Smooth muscle cell (in vitro differentiated cells): Measurements from ENCODE around the gene CYB561. TPM values are rescaled to one million over a fixed set of nuclear protein-coding genes. Genes with fewer than 3 reads are reported as not detected.

ENCODE experiments used
- DNase-seq: peaks from one replicate; lab custom pipeline; 2025; ENCODE audit not compliant: unreplicated experiment; lab: John Stamatoyannopoulos, UW
- H2AFZ ChIP-seq: fragments of 200-600 bp; sonication (generic); 2 replicates; pipeline ENCODE4 v1.6.0; 2016; ENCODE audit warnings: antibody characterized with exemption, low read depth, mild to moderate bottlenecking
- H3F3A ChIP-seq: fragments of 200-600 bp; sonication (generic); 2 replicates; pipeline ENCODE4 v1.6.0; 2017; ENCODE audit warnings: antibody characterized with exemption, low read depth
- H3K27ac ChIP-seq: fragments of 200-600 bp; sonication (generic); 2 replicates; pipeline ENCODE4 v1.5.1; 2016; ENCODE audit warnings: low read depth, mild to moderate bottlenecking
- H3K27me3 ChIP-seq: fragments of 200-600 bp; sonication (generic); 2 replicates; pipeline ENCODE4 v1.6.1; 2016; ENCODE audit warnings: low read depth, mild to moderate bottlenecking
- H3K36me3 ChIP-seq: fragments of 200-600 bp; sonication (generic); 2 replicates; pipeline ENCODE4 v1.5.1; 2016; ENCODE audit warnings: low read depth
- H3K4me1 ChIP-seq: fragments of 200-600 bp; sonication (generic); 2 replicates; pipeline ENCODE4 v1.5.1; 2016; ENCODE audit warnings: low read depth
- H3K4me2 ChIP-seq: fragments of 200-600 bp; sonication (generic); 2 replicates; pipeline ENCODE4 v1.6.0; 2016; ENCODE audit warnings: mild to moderate bottlenecking
- H3K4me3 ChIP-seq: fragments of 200-600 bp; sonication (generic); 2 replicates; pipeline ENCODE4 v1.5.1; 2016; ENCODE audit warnings: mild to moderate bottlenecking
- H3K79me2 ChIP-seq: fragments of 200-600 bp; sonication (generic); 2 replicates; pipeline ENCODE4 v1.6.0; 2016; ENCODE audit warnings: low read depth, mild to moderate bottlenecking
- H3K9ac ChIP-seq: fragments of 200-600 bp; sonication (generic); 2 replicates; pipeline ENCODE4 v1.6.0; 2016; ENCODE audit warnings: low read depth
- H3K9me3 ChIP-seq: fragments of 200-600 bp; sonication (generic); replicated peaks from 2 replicates; pipeline ENCODE4 v1.5.1; 2016; ENCODE audit warnings: low read depth
- H4K20me1 ChIP-seq: fragments of 200-600 bp; sonication (generic); 2 replicates; pipeline ENCODE4 v1.6.0; 2016; ENCODE audit warnings: low read depth
- WGBS: methylation state at CpG from one replicate; pipeline ENCODE4 v1.1.7; 2016; ENCODE audit warnings: low lambda C conversion rate; 5-methylcytosine and 5-hydroxymethylcytosine counted together
- polyA plus RNA-seq: library from polyadenylated mRNA; unstranded; fragments of >200 nt; fragmentation: Nextera tagmentation; extraction: Ambion mirVana; gene quantifications from 2 replicates; pipeline ENCODE4 v1.2.1, GENCODE V29; 2016
- total RNA-seq: library from RNA; depleted of rRNA; stranded (reverse); fragments of >200 nt; gene quantifications from 2 replicates; pipeline ENCODE4 v1.2.3, GENCODE V29; 2014
- TF ChIP-seq, protein P1 (sequence below): fragments of 200-600 bp; sonication (generic); IDR thresholded peaks from 2 replicates; pipeline ENCODE4 v1.5.1; 2017; ENCODE audit warnings: borderline replicate concordance, mild to moderate bottlenecking, antibody characterized with exemption; ENCODE audit not compliant: insufficient read depth, poor library complexity, severe bottlenecking

Gene CYB561
- total and polyA plus RNA-seq, 2 experiments from 2014 or later: 16.5 to 24.9 TPM

GRCh38 chr17:63405741-63406261 is 40.3 kb downstream of the CYB561 start:
- H3K4me1 ChIP-seq: no peaks in the 10 kb centered on the region
- DNase-seq: no peak

DNA sequence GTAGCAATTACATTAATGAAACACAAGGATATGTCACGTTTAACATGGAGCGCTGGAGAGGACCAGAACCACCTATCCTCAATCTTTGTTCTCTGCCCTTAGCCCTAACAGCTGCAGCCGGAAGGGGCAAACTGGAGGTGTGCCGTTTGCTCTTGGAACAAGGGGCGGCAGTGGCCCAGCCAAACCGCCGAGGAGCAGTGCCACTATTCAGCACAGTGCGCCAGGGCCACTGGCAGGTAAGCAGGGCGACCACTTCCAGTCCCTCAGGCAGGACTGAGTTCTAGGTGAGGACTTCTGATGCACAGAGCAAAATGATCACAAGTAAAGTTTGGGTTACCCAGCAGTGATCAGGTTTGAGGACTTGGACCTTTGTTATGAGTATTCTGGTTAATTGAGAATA is 41.1 kb downstream of the CYB561 start:
- H2AFZ ChIP-seq: no peak overlapping the region
- no peaks in the 10 kb centered on the region for H3K79me2 ChIP-seq
- H3K4me3 ChIP-seq: no peak overlapping the region
- H3K4me1 ChIP-seq: peaks cover 1% of the 10 kb centered on the region
- H3K4me2 ChIP-seq: no peak overlapping the region
- no peak for DNase-seq
- no peaks in the 10 kb centered on the region for H3K27me3 ChIP-seq
- TF ChIP-seq, protein P1, sequence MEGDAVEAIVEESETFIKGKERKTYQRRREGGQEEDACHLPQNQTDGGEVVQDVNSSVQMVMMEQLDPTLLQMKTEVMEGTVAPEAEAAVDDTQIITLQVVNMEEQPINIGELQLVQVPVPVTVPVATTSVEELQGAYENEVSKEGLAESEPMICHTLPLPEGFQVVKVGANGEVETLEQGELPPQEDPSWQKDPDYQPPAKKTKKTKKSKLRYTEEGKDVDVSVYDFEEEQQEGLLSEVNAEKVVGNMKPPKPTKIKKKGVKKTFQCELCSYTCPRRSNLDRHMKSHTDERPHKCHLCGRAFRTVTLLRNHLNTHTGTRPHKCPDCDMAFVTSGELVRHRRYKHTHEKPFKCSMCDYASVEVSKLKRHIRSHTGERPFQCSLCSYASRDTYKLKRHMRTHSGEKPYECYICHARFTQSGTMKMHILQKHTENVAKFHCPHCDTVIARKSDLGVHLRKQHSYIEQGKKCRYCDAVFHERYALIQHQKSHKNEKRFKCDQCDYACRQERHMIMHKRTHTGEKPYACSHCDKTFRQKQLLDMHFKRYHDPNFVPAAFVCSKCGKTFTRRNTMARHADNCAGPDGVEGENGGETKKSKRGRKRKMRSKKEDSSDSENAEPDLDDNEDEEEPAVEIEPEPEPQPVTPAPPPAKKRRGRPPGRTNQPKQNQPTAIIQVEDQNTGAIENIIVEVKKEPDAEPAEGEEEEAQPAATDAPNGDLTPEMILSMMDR: no peak
- H4K20me1 ChIP-seq: peaks cover 3% of the 10 kb centered on the region
- no peaks in the 10 kb centered on the region for H3K9me3 ChIP-seq
- 96% methylated on average over 9 of the region's 9 CpGs for WGBS
- H3K36me3 ChIP-seq: no peaks in the 10 kb centered on the region
- H3K9ac ChIP-seq: no peak overlapping the region
- H3K27ac ChIP-seq: no peak overlapping the region
- H3F3A ChIP-seq: no peaks in the 10 kb centered on the region

More at GRCh38 chr17:63405741-63406261, 40.3 kb downstream of the CYB561 start:
- Histone ChIP-seq H3K27ac (peak overlapping the region; percentile 9), H3K4me2 (no peak overlapping the region), H3K79me2 (no peaks in the 10 kb centered on the region), H4K20me1 (peaks cover 3% of the 10 kb centered on the region), H3K9me3 (no peaks in the 10 kb centered on the region), H2AFZ (no peak overlapping the region), H3K36me3 (no peaks in the 10 kb centered on the region), H3K27me3 (no peaks in the 10 kb centered on the region), H3F3A (no peaks in the 10 kb centered on the region), H3K9ac (no peak overlapping the region), H3K4me3 (no peak overlapping the region)
- WGBS: 72% methylated on average over 6 of the region's 6 CpGs
- TF ChIP-seq, protein P1: peak; percentile 69

DNA sequence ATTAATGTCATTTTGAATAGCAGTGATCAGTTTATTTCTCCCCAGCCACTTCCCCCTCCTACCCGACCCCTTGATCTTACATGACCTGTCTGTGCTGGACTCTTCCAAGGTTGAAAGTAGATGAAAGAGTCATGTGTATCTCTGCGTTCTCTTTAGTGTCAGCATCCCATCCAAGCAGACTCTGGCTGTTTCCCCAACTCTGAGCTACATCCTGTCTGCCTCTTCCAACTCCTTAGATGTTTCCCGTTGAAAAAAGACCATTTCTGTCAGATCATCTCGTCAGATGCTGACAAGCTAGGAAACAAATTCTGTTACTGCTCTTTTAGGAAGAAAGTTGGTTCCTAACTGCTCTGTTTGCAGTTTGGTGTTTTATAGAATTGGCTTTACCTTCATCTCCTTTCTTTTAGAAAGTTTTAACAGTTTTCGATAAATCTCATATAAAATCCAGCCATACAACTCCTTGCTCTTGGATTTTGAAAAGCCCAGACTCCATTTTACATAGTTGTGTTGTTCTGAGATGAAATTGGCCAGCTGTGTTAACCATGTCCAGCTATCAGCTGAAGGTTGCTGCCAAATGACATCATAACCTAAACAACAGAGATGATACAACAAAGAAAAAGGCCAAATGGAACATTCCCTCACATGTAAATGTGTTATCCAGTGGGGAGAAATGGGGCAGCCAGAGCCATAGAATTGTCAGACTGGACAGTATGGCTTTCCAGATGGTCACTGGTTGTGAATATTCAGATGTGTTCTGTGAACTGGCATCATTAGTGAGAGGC is 43.5 kb downstream of the CYB561 start:
- H3K4me3 ChIP-seq: no peak overlapping the region
- H3K79me2 ChIP-seq: no peaks in the 10 kb centered on the region
- TF ChIP-seq, protein P1: no peak
- H3F3A ChIP-seq: no peaks in the 10 kb centered on the region
- H3K9me3 ChIP-seq: no peaks in the 10 kb centered on the region
- no peak overlapping the region for H2AFZ ChIP-seq
- DNase-seq: no peak
- no peak overlapping the region for H3K27ac ChIP-seq
- WGBS: 94% methylated on average over 5 of the region's 5 CpGs
- H3K4me2 ChIP-seq: no peak overlapping the region
- no peaks in the 10 kb centered on the region for H3K27me3 ChIP-seq
- peaks cover 3% of the 10 kb centered on the region for H4K20me1 ChIP-seq
- H3K9ac ChIP-seq: no peak overlapping the region
- H3K4me1 ChIP-seq: peaks cover 7% of the 10 kb centered on the region
- H3K36me3 ChIP-seq: peaks cover 4% of the 10 kb centered on the region
